NAMALWA (cell line): ENCODE measurements around the gene RAD51B.

ENCODE experiments used
- DNase-seq: peaks from one replicate; pipeline ENCODE4 v3.0.0-alpha.2; 2015; ENCODE audit warnings: low spot score

RAD51B gene

DNA sequence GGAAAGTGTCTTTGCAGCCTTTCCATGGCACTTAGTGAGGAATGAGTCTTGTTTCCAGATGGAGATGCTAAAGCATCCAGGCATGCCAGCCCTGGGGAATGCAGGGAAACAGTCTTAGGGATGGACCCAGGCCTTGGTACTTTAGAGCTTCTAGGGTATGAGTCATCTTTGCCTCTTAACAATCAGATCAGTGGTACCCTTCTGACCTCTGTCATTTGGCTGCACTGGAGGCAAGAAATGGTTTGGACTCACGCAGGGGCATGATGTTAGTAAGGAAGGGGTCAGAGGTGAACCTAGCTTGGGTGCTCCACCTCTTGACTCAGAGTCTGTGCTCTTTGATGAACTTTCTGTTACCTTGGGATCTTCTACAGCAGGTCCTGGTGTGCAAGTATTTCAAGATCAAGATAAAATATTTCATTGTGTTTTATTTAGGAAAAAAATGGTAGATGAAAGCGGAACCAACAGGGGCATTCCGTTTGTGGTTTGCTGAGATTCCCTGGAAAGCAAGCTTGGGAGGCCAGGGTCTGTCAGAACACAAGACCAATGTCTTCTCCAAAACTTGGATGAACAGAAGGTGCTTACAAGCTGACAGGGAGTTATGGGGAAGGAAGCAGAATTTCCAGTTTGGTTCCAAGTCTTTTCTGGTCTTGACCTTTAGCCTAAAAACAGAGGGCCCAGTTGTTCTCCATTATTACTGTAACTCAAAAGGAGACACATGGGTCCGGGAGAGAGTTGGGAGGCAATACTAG lies 757.1 kb downstream of the RAD51B start:
- DNase-seq: no peak

- no peak for DNase-seq
Observed at GRCh38 chr14:68577802-68578541, 758.4 kb downstream of the RAD51B start.

- DNase-seq: no peak
Observed at GRCh38 chr14:68578597-68578996, 759.0 kb downstream of the RAD51B start.

DNA sequence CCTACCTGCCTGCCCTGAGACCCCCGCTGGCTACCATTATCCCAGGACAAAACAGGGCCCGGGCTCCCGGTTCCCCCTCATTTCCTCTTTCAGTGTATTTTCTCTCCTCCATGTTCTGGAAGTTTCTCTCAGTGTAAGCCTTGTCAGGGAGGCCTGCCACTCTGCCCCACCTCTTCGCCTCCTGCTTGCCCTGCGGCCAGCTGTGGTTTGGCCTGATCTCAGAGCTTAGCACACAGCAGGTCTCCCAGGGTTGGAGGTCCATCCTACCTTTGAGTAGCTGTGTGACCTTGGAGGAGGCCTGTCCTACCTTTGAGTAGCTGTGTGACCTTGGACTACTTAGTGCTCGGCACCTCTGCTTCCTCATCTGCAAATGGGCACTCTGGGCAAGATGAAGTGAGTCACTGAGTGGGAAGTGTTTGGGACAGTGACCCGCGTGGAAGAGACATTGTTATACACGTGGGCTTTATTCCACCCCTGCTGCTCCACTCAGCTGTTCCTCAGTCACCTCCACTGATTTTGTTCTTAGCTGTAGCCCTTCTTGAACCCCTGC lies 760.6 kb downstream of the RAD51B start:
- DNase-seq: no peak

DNA sequence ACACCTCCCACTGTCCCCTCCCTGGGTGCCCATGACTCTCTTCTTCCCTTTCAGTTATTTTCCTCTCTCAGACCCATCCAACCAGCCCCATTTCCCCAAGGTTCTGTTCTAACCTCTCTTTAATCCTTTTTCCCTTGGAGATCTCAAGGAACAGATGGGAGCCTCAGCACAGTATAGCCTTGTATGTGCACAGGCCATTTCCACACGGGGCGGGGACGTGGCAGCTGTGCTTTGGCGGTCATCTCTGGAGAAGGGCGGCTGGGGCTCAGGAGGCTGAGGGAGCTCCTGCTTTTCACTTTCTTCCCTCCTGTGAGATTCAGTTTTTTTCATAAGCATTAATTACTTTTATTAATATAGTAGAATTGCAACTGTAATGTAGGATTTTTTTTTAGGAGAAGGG lies 761.1 kb downstream of the RAD51B start:
- DNase-seq: no peak

- no peak for DNase-seq
Observed at GRCh38 chr14:68583548-68584280, 764.1 kb downstream of the RAD51B start.

GRCh38 chr14:68584786-68585185 lies 765.2 kb downstream of the RAD51B start:
- no peak for DNase-seq

DNA sequence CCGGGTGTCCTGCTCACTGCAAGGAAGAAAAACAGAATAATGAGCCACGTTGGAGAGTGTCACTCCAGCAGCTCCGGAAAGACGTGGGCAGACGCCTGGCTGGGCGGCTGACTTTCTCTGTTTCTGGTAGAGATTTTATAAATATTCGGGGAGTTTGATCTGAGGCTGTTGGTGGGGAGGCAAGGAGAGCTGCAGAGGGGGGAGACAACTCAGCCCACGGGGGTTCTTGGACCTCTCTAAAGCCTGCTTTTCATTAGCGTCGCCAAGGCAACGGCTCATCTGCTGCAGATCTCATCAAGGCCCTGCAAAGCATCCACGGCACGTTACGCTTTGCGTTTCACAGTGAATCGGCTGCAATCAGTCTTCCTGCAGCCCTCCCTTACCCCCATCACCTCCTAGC lies 766.1 kb downstream of the RAD51B start:
- DNase-seq: no peak

DNA sequence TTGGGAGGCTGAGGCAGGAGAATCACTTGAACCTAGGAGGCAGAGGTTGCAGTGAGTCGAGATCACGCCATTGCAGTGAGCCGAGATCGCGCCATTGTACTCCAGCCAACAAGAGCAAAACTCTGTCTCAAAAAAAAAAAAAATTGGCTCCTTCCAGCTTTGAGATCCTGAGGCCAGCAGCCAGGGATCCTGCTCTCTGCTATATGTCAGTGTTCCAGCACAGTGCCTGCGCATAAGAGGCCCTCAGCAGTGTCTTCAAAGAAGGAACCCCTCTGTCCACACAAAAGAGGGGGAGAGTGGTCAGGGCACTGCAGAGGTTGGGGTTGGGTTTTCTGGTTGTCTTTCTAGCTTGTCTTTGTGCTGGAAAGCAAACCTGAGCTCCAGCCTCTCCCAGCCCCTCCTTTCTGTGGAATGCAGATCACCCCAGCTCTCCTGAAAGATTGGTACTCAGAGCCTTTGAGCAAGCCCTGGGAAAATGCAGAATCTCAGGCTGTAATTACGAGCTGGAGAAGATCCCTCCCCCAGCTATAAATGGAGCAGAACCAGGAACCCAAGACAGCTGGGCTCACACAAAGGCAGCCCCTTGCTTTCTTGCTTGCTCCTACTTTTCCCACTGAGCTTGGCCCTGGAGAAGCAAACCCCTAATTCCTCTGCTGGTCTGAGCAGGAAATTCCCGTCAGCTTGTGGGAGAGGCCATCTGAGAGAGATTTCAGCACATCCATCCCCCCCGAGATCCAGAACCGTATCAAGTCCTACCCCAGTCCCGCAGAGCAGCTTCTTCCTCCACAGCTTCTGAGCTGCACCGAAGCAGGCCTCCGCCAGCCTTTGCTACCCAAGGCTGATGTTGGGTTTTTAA lies 767.5 kb downstream of the RAD51B start:
- DNase-seq: no peak

- DNase-seq: no peak
Observed at GRCh38 chr14:68587931-68588330, 768.4 kb downstream of the RAD51B start.

DNA sequence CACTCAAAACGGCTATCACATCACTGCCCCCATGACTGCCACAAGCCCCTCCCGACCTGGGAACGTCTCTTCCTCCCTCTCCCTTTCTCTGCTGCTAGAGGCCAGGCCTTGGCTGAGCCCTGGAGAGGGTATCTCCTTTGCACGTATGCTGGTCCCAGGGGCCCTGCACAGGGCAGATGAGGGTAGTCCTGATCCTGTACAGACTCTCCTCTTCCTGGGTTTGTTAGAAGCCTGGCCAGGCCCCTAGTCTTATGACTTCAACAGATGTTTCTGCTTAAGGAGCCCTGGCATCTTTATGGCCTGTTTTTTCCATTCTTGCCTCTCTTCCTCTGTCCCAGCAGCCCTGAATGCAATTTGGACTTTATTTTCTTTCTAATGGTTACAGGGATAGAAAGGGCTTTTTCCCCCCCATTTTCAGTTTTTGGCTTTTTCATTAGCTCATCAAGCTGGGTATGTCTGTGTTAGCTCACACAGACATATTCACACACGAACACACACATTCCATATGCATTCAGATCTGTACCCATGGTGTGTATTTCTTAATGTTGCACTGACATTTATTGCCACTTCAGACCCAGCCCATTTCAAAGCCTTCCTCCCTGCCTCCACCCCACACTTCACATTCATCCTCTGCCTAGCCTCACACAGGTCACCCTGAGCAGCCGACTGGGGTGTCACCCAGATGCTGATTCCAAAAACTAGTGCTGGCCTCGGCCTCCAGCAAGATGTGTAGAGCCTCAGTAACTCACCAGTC lies 770.0 kb downstream of the RAD51B start:
- DNase-seq: no peak

DNA sequence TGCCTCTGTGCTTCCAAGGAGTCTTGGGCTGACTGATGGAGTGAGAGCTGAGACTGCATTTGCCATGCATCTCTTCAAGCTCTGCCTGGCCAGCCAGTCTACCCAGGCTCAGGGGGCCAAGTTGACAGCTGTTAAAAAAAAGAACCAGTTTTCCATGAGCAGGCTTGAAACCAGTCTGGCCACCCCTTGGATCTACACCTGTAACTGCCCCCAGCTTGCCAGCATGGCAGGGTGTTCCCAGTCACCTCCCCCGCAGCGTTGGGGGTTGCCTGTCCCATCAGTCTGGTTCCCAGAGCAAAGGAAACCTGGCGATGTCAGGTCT lies 770.6 kb downstream of the RAD51B start:
- no peak for DNase-seq

- DNase-seq: no peak
Observed at GRCh38 chr14:68591786-68592185, 772.2 kb downstream of the RAD51B start.

DNA sequence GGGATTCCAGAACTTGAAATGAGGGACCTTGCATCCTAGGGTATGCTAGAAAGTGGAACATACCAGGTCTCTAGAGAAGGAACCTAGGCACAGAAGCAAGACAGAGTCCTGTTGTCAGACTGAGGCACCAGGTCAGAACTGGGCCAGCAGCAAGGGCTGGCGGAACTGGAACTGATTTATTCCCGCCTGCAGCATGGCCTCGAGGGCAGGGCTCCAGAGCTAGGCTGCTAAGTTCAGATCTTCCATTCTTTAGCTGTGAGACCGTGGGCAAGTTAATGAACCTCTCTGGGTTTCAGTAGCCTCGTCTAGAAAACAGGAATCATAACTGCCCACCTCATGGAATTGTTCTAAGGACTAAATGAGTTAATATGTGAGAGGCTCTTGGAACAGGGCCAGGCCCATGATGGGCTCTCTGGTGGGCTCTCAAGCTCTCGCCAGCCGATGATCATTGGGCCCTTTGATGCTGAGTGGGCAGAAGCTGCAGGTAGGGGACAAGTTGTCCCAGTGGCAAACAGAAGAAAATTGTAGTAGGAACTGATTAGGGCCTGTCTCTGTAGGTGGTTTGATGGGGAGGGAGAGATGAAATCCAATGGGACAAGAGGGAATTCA lies 773.5 kb downstream of the RAD51B start:
- no peak for DNase-seq

GRCh38 chr14:68593806-68594536 lies 774.4 kb downstream of the RAD51B start:
- DNase-seq: no peak

DNA sequence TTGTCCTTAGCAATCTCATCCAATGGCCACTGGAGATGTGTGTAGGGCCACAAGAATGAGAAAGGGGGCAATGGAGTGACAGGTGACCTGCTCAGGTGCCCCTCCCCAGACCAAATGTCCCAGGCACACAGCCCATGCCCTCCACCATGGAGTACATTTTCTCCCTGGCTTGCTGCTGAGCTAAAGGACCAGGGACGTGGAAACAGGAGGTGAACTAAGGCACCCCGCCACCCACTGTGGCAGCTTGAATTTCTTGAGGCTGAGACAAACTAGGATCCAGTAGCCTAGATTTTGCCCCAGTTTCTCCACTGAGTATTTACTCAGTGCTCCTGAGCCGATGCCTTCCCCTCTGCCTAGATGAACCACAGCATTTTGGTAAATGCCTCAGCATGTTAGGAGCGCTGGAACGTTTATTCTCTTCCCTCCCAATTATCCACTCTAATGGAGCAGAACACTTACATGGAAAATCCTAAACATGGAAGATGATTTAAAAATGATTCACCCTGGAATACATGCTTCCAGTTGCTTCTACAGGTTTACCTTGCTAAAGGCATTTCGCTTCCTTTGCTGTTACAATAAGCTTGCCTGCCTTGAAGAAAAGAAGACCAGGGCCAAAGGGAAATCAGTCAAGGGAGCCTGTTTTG lies 775.3 kb downstream of the RAD51B start:
- no peak for DNase-seq

DNA sequence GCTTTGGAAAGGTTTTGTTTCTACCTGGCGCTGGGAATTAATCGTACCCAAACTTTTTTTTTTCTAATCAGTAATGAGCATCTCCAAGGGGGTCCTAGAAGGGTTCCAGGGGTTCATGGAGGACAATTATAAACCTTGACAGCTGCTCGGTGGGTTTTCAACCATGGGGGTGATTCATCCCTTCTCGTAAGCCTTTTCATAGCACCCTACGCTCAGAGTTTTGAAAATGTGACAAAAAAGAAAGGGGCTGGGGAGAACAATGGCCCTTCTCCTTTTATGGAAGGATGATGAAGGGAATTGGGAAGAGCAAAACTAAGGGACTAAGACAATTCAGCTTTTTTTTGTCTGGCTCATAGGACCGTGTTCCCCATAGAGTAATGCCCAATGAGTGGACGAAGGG lies 776.6 kb downstream of the RAD51B start:
- DNase-seq: no peak

GRCh38 chr14:68596701-68597100 lies 777.1 kb downstream of the RAD51B start:
- no peak for DNase-seq

GRCh38 chr14:68598089-68598488 lies 778.5 kb downstream of the RAD51B start:
- DNase-seq: no peak
